Choroid plexus epithelial cell (primary cell): ENCODE results near the gene IGIP.

Experiments used
- DNase-seq: peaks from one replicate; pipeline ENCODE4 v3.0.0-alpha.2; 2010; ENCODE audit warnings: low read depth
- H3K4me3 ChIP-seq: 2 replicates; pipeline ENCODE4 v1.5.1; 2011; ENCODE audit warnings: low read depth, mild to moderate bottlenecking, control low read depth, low read length, moderate library complexity
- TF ChIP-seq, protein P1 (sequence below): conservative IDR thresholded peaks from 2 replicates; pipeline ENCODE4 v1.5.1; 2011; ENCODE audit warnings: low read depth, mild to moderate bottlenecking, control low read depth, inconsistent platforms, low read length, moderate library complexity

The IGIP gene

GRCh38 chr5:140110646-140110957 lies 15.1 kb upstream of the IGIP start:
- DNase-seq = no peak
- H3K4me3 ChIP-seq = no peak overlapping the region
- TF ChIP-seq, protein P1, sequence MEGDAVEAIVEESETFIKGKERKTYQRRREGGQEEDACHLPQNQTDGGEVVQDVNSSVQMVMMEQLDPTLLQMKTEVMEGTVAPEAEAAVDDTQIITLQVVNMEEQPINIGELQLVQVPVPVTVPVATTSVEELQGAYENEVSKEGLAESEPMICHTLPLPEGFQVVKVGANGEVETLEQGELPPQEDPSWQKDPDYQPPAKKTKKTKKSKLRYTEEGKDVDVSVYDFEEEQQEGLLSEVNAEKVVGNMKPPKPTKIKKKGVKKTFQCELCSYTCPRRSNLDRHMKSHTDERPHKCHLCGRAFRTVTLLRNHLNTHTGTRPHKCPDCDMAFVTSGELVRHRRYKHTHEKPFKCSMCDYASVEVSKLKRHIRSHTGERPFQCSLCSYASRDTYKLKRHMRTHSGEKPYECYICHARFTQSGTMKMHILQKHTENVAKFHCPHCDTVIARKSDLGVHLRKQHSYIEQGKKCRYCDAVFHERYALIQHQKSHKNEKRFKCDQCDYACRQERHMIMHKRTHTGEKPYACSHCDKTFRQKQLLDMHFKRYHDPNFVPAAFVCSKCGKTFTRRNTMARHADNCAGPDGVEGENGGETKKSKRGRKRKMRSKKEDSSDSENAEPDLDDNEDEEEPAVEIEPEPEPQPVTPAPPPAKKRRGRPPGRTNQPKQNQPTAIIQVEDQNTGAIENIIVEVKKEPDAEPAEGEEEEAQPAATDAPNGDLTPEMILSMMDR = no peak

DNA sequence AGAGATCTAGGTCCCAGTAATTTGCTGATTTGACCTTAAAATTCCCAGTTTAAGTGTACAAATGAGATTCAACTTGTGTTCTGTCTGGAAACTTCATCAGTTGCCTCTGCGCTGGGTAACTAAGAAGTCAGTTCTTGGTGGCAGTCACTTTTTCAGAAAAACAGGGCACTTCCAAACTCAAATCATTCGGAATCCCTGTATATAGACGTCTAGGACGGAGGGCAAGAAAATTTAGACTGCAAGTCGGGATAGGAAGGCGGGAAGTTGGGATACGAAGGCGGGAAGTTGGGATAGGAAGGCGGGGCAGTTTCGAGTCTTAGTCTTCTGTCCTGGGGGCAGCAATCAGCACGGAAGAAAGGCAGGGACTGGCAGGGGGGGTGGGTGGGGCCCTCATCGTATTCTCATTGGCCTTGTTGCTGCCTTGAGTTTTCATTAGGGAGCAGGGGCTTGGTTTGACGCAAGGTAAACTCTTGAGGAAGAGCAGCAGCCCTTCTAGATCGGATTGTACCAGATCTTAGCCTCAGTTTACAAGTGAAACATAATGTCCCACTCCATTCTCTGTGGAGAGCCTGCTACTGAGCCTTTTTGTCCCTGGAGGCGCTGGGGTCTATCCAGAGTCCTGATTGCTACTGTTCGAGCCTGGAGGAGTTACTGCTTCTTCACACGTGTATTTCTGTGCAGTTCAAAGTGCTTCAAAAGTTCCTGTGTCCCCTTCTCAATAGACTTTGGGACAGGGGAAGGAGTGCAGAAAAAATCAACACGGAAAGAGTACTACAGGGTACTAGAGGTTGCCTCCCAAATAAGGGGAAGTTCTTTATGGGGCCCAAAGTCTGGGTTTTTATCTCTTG lies 14.5 kb upstream of the IGIP start:
- TF ChIP-seq, protein P1 = no peak
- no peak for DNase-seq
- no peak overlapping the region for H3K4me3 ChIP-seq

GRCh38 chr5:140111859-140112551 lies 13.7 kb upstream of the IGIP start:
- TF ChIP-seq, protein P1 = no peak
- no peak for DNase-seq
- no peak overlapping the region for H3K4me3 ChIP-seq

DNA sequence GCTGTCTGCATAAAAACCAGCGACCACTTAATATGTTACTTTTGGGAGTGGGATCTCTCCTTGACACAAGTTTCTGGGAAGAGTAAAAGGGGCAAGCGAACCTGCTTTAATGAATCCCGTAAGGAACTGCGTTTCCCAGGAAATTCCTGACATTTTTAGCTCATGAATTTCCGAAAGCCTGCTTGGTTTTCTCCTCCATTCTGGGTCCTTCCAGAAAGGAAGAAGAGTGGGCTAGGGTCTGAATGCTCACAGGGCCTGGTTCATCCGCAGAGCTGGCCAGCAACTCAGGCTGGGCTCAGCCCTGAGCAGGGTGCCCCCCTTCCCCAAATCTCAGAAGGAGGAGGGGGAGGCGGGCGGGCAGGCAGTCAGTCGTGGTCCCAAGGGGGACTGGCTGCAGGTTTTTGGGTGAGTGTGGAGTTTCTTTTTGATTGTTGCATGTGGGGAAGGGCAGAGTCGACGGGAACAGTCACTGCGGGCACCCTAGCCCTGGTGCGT lies 13.0 kb upstream of the IGIP start:
- H3K4me3 ChIP-seq = peak overlapping the region; percentile 78
- no peak for DNase-seq
- TF ChIP-seq, protein P1 = no peak

- H3K4me3 ChIP-seq = peak overlapping the region; percentile 78
- TF ChIP-seq, protein P1 = no peak
- DNase-seq = no peak
These were observed 12.5 kb upstream of the IGIP start for GRCh38 chr5:140113180-140113698.

GRCh38 chr5:140113699-140114263 lies 12.0 kb upstream of the IGIP start, which contains the start of gene PURA:
PURA (plus strand) TSS chr5:140114109; CDS start chr5:140114182, 73 bp downstream.
- peak within 1 kb of the TSS; percentile 78 for H3K4me3 ChIP-seq
- TF ChIP-seq, protein P1 = no peak
- DNase-seq = peak; percentile 93
